NCI-H2107 (cell line): ENCODE results near the gene WASF2.
A peak's percentile ranks its signal among the peaks of the same experiment; 100 is the strongest.
"Not testable (repeated sequence)": the region's sequence is repeated elsewhere in the genome, so short reads cannot be mapped to it uniquely, and the experiment has no call there.

Source experiments
- DNase-seq: peaks from one replicate; lab custom pipeline; 2025; lab: John Stamatoyannopoulos, UW

Gene WASF2, protein sequence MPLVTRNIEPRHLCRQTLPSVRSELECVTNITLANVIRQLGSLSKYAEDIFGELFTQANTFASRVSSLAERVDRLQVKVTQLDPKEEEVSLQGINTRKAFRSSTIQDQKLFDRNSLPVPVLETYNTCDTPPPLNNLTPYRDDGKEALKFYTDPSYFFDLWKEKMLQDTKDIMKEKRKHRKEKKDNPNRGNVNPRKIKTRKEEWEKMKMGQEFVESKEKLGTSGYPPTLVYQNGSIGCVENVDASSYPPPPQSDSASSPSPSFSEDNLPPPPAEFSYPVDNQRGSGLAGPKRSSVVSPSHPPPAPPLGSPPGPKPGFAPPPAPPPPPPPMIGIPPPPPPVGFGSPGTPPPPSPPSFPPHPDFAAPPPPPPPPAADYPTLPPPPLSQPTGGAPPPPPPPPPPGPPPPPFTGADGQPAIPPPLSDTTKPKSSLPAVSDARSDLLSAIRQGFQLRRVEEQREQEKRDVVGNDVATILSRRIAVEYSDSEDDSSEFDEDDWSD

GRCh38 chr1:27489973-27490741 lies at the start of gene WASF2:
WASF2 (minus strand) TSS chr1:27490167; CDS start chr1:27428890, 61,277 bp downstream.
- DNase-seq, result peak; percentile 97

DNA sequence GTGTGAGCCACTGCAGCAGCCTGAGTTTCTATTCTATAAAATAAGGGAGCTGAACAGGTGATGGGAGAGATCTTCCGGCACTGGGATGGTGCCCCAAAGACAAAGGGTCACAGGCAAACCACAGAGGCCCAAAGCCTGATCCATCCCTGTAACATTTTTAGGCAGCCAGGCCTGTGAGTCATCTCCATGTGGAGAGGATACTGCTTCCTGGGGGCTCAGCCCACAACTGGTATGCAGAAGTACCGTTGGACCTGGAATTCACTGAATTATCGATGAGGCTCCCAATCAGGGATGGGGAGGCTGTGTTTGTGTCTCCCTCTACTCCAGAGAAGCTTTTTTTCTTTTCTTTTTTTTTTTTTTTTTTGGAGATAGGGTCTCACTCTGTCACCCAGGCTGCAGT lies 48.8 kb upstream of the WASF2 start:
- DNase-seq, result no peak

DNA sequence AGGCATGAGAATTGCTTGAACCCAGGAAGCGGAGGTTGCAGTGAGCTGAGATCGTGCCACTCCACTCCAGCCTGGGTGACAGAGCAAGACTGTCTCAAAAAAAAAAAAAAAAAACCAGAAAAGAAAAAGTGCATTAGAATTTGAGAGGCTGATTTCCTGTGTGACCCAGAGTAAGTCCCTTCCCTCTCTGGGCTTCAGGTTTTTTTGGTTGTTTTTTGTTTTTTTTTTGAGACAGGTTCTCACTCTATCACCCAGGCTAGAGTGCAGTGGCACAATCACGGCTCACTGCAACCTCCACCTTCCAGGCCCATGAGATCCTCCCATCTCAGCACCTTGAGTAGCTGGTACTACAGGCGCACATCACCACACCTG lies 48.3 kb upstream of the WASF2 start:
- DNase-seq, result not testable (repeated sequence)

GRCh38 chr1:27536767-27537166 lies 46.8 kb upstream of the WASF2 start:
- peak; percentile 70 for DNase-seq

DNA sequence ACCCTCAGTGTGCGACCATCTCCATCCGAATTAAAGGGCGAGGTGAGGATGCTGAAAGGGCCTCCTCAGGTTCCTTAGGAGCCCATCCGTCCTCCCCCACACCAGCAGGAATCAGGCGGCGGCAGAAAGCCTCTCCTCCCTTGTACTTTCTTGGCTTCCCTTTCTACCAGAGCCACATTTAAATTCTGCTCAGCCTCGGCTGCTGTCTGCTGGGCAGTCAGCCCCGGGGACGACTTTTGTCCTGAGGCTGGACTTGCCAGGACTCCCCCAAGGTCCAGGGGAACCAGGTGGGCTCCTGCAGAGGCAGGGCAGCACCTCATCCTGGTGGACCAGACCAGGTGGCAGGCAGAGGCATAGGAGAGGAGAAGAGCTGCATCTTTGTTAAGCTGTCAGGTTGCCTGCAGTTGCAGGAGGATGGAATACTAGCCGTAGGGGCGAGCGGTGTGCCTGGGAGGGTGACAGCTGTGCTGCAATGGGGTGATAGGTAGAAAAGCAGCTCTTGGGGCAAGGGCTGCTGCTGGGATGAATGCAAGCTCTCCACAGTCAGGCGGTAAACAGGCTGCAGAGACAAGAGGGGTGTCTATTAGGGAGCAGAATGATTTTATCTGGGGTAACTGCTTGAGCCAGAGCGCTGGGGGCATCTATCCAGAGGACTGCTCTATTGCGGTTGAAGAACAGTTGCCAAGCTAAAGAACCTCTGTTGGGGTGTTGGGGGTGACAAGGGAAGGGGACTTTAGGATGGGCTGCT lies 46.2 kb upstream of the WASF2 start:
- DNase-seq, result no peak

GRCh38 chr1:27535386-27535785 lies 45.4 kb upstream of the WASF2 start:
- no peak for DNase-seq

GRCh38 chr1:27531959-27532685 lies 42.2 kb upstream of the WASF2 start:
- DNase-seq, result no peak

- no peak for DNase-seq
Measured at GRCh38 chr1:27530192-27530591, 40.2 kb upstream of the WASF2 start.

- no peak for DNase-seq
Measured at GRCh38 chr1:27529704-27530018, 39.7 kb upstream of the WASF2 start.

DNA sequence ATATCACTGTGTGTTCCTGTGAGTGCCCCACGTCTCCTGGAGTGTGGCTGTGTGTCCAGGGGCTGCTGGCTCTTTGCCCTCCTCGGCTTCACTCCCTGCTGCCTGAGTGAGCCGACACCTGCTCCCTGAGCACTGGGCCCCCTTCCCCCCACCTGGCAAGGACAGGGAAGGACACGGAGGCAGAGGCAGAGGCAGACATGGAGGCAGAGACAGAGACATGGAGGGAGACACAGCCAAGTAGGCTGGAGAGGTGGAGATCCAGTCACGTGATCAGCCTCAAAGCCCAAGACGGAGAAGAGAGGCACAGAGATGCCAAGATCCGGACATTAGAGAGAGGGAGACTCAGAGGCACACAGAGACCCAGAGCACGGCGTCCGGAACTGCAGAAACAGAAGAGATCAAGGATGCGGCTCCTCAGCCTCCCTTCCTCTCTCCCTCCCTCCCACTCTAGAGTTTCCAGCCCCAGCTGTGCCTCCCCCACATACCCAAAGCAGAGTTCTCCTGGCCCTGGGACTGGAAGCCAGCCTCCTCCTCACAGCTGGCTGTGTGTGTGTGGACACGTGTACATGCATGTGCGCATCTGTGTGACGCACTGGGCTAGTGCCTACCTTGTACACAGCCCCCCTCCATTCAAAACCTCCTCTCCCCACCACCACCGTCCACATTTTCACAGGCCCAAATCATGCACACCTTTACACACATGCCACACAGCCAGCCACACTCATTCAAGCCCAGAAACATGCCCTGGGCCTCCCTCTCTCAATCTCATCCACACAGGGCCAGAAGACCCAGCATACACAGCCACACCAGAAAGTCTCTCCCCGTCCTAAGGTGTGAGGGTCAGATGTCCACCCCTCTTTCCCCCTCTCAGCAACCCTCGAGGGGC lies 39.1 kb upstream of the WASF2 start:
- peak; percentile 26 for DNase-seq

DNA sequence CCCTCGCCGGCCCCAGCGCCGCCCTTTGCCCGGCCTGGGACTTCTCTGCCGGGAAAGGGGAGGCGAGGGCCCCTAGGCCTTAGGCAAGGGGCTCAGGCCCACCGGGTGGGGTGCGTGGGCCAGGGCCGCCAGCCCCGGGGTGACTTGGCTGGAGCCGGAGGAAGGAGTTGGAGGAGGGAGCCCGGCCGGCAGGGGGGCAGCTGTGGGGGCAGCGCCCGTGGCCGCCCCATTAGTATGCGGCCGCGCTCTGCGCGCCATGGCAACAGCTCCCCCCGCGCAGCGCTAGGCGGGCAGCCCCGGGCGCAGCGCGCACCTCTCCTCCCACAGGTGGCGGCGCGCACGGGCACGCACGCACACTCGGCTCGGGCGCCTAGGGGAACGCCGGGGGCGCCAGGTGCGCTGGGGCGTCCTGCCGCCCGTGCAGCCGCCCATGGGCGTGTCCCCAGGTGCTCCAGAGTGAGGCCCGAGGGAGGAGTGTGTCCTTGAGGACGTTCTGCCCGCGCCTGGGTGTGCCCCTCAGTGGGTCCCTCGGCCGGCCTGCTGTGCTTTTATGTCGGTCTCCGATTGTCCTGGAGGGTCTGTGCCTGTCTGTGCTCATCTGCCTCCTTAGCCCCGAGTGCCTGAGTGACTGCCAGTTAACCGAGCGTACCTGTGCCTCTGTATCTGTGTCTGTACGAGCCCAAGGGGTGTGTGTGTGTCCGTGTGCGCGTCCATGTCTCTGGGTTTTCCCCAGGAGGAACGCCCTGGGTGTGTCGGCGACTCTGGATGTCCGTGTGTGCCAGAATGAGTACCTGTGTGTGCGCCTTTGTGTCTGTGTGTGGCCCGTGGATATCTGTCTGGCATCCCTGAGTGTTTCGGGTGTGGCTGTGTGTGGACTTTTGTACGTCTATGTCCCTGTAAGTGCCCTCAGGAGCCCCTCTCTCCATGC lies 38.2 kb upstream of the WASF2 start:
- DNase-seq, result peak; percentile 94

GRCh38 chr1:27527223-27527889 lies 37.4 kb upstream of the WASF2 start:
- peak; percentile 92 for DNase-seq

DNA sequence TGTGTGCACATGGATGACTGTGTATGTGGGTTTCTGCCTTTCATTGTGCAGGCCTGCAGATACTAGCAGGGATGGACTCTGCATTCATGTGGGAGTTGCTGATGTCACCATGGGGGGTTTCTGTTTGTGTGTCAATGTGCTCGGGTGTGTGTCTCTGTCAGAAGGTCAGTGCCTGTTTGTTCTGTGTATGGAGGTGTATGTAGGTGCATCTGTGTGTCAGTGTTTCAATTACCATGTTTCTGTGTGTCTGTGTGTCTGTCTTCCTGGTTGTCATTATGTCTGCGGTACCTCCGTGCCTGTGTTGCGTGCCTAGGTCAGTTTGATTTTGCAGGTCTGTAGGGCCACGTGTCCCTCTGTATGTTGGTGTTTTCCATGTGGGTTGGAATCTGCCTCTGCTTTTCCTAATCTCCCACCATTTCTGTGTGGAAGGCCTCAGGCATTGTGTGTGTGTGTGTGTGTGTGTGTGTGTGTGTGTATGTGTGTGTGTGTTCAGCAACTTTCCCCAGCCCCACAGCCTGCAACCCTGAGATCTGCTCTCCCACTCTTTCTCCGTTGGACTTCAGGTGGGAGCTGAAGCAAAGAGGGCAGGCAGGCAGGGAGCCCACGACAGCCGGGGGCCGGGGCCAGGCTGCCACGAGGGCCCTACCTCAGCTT lies 36.7 kb upstream of the WASF2 start:
- DNase-seq, result no peak

DNA sequence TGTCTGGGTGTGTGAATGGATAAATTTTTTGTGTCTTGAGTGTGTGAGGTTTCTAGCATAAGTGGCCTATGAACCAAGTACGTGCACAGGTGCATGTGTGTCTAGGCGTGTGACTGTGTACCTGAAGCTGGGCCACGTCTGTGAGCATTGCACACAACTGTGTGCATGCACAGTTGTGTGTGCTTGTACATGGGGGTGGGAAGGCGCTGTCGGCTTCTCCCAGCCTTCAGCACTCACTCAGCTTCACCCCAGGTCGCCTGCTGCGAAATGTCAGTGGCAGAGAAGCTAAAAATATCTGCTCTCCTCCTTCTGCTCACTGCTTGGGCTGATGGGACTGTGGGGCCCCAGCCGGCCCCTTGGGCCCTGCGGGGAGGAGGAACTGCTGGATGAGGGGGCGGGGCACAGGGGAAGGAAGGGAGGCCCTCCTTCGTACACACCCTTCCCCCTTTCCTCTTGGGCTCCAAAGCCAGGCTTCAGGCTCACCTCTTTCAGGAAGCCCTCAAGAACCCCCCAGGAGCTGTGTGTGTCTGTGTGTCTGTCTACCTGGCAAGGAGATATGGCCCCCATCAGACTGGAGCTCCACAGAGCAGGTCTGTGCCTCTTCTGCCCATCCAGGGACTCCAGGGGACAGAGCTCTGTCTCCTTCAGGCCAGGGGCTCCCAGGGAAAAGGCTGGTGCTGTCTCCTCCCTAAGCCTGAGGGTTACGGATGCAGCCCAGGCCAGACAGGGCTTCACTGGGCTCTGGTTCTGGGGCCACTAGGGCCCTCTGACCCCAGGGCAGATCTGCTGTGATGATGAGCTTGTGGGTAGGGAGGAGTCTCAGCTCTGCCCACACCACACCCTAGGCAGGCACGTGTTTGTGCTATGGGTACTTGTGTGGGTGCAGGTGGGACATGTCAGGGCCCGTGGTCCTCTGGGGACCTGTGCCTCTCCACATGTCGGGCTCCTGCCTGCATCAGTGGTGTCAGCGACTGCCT lies 35.6 kb upstream of the WASF2 start:
- DNase-seq, result no peak

- DNase-seq, result no peak
Measured at GRCh38 chr1:27523337-27524020, 33.5 kb upstream of the WASF2 start.

DNA sequence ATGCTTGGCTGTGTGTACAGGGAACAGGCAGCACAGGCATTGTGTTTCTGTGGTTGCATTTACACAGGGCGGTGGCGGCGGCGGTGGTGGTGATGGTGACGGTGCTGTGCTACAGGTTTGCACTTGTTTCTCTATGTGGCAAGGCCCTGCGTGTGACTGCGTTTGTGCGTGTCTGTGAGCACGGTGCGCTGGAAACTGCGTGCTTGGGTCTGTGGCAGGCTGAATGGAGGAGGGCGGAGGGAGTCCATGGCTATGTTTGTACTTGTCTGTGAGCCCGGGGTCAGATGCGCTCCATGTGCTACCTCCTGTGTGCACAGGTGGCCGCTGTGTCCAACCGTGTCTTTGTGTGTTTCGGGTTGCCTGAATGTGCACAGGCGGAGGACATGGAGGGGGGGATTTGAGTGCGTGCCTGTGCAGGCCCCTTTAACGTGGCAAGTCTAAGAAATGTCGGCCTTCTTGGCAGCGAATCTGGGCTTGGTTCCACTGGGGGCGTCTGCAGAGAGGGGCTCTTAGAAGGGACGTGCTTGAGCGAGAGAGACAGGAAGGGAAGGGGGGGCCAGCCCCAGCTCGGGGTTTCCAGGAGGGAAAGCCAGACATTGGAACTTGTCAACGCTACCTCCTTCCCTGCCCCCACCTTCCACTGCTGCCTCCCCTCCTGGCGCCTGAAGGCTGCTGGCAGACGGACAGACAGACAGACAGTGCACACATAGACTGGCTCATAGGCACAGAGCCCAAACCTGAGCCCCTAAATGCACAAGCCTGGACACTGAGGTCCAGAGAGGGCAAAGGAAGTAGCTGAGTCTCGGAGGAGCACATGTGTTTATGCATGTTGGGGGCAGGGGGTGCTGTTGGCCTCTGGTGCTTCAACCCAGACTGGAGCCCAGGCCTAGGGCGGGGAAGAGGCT lies 32.7 kb upstream of the WASF2 start:
- DNase-seq, result peak; percentile 70
